SK-N-SH (cell line): ENCODE data around the gene RPAP2. TPM values are rescaled to one million over a fixed set of nuclear protein-coding genes. Genes with fewer than 3 reads are reported as not detected.

Source experiments
- CTCF ChIA-PET: fragments of 300-600, 350-600 bp; formaldehyde crosslinking; extraction: SDS; loops from one replicate; lab custom pipeline; 2021; lab: Yijun Ruan, JAX
- POLR2A ChIA-PET: fragments of 350-600 bp; sonication (Branson Sonifier 250); formaldehyde crosslinking; extraction: SDS; loops from one replicate; lab custom pipeline; 2020; ENCODE audit warnings: antibody characterized with exemption, inconsistent platforms; lab: Yijun Ruan, JAX
- DNase-seq: peaks from one replicate; pipeline ENCODE4 v3.0.0; 2012
- H2AFZ ChIP-seq: fragments of 200-600 bp; sonication (generic); 2 replicates; pipeline ENCODE4 v1.8.1; 2016; ENCODE audit warnings: antibody characterized with exemption, mild to moderate bottlenecking, low read depth
- H3F3A ChIP-seq: fragments of 200-600 bp; sonication (generic); replicated peaks from 2 replicates; pipeline ENCODE3; 2016; ENCODE audit warnings: antibody characterized with exemption, mild to moderate bottlenecking; ENCODE audit not compliant: insufficient read depth
- H3K27ac ChIP-seq, 2 experiments: fragments of 200-500 bp in 1 of 2; fragments of 200-600 bp in 1 of 2; sonication (Bioruptor generic) in 1 of 2; sonication (generic), shearing (Covaris generic) in 1 of 2; 2 replicates each; pipeline versions ENCODE4 v1.5.1 to v1.6.1; 2014 to 2016; ENCODE audit warnings: low read depth in 2 of 2, inconsistent platforms in 1 of 2, low read length in 1 of 2, mild to moderate bottlenecking in 1 of 2, mixed read lengths in 1 of 2
- H3K27me3 ChIP-seq: fragments of 200-600 bp; sonication (generic), shearing (Covaris generic); 2 replicates; pipeline ENCODE4 v1.6.1; 2016; ENCODE audit warnings: mixed run types; ENCODE audit not compliant: insufficient read depth
- H3K36me3 ChIP-seq, 2 experiments: fragments of 200-500 bp in 1 of 2; fragments of 200-600 bp in 1 of 2; sonication (Bioruptor generic) in 1 of 2; sonication (generic) in 1 of 2; replicated peaks in 1 of 2; 2 replicates each; pipeline versions ENCODE3 to v1.5.1; 2014 to 2016; ENCODE audit warnings: low read length in 1 of 2, mild to moderate bottlenecking in 1 of 2; ENCODE audit not compliant: insufficient read depth in 2 of 2, control insufficient read depth in 1 of 2
- H3K4me1 ChIP-seq, 2 experiments: fragments of 200-500 bp in 1 of 2; fragments of 200-600 bp in 1 of 2; sonication (Bioruptor generic) in 1 of 2; sonication (generic), shearing (Covaris generic) in 1 of 2; 2 replicates each; pipeline versions ENCODE4 v1.5.1 to v1.6.1; 2014 to 2016; ENCODE audit warnings: low read depth in 1 of 2, low read length in 1 of 2, mixed run types in 1 of 2; ENCODE audit not compliant: insufficient read depth in 2 of 2, control insufficient read depth in 1 of 2
- H3K4me2 ChIP-seq: fragments of 200-600 bp; sonication (generic), shearing (Covaris generic); 2 replicates; pipeline ENCODE4 v1.6.1; 2017; ENCODE audit warnings: mixed run types
- H3K4me3 ChIP-seq, 2 experiments: fragments of 200-500 bp in 1 of 2; fragments of 200-600 bp in 1 of 2; sonication (Bioruptor generic) in 1 of 2; sonication (generic), shearing (Covaris generic) in 1 of 2; 2 replicates each; pipeline versions ENCODE4 v1.5.1 to v1.8.1; 2014 to 2016; ENCODE audit warnings: low read depth in 2 of 2, inconsistent platforms in 1 of 2, low read length in 1 of 2, mild to moderate bottlenecking in 1 of 2, mixed read lengths in 1 of 2, moderate library complexity in 1 of 2
- H3K79me2 ChIP-seq: fragments of 200-600 bp; sonication (generic); 2 replicates; pipeline ENCODE4 v1.8.1; 2017; ENCODE audit warnings: mild to moderate bottlenecking; ENCODE audit not compliant: insufficient read depth
- H3K9ac ChIP-seq: fragments of 200-600 bp; sonication (generic); 2 replicates; pipeline ENCODE4 v1.6.1; 2017; ENCODE audit warnings: mixed run types
- H3K9me2 ChIP-seq: fragments of 200-600 bp; sonication (generic); 2 replicates; pipeline ENCODE4 v1.6.1; 2017; ENCODE audit warnings: mixed run types
- H3K9me3 ChIP-seq: fragments of 200-600 bp; sonication (generic); 2 replicates; pipeline ENCODE4 v1.6.1; 2017; ENCODE audit warnings: mixed run types, mild to moderate bottlenecking, moderate library complexity
- H4K20me1 ChIP-seq: fragments of 200-600 bp; sonication (generic); 2 replicates; pipeline ENCODE4 v1.6.1; 2017; ENCODE audit warnings: mild to moderate bottlenecking, mixed run types; ENCODE audit not compliant: insufficient read depth
- ELF1 ChIP-seq: IDR thresholded peaks from 2 replicates; pipeline ENCODE4 v1.4.0; 2012
- EP300 ChIP-seq, 2 experiments: IDR thresholded peaks; 2 replicates each; pipeline versions ENCODE4 v1.4.0 to v1.6.1; 2012; ENCODE audit warnings: borderline replicate concordance in 1 of 2, low read depth in 1 of 2, low read length in 1 of 2
- FOXM1 ChIP-seq: IDR thresholded peaks from 2 replicates; pipeline ENCODE4 v1.4.0; 2012; ENCODE audit warnings: low read depth, mild to moderate bottlenecking
- NFIC ChIP-seq: IDR thresholded peaks from 2 replicates; pipeline ENCODE4 v1.4.0; 2012; ENCODE audit warnings: borderline replicate concordance
- RAD21 ChIP-seq: IDR thresholded peaks from 2 replicates; pipeline ENCODE4 v1.6.1; 2012; ENCODE audit warnings: mild to moderate bottlenecking, low read length
- RCOR1 ChIP-seq: fragments of 150-350 bp; IDR thresholded peaks from 2 replicates; pipeline ENCODE4 v1.6.1; 2017; ENCODE audit warnings: antibody characterized with exemption, low read length
- RFX5 ChIP-seq: IDR thresholded peaks from 2 replicates; pipeline ENCODE4 v1.6.1; 2012; ENCODE audit warnings: mild to moderate bottlenecking, improper control_type of control experiment, low read length
- SIN3A ChIP-seq: IDR thresholded peaks from 2 replicates; pipeline ENCODE4 v1.6.1; 2012; ENCODE audit warnings: low read depth, mild to moderate bottlenecking, low read length, moderate library complexity, borderline replicate concordance
- SMC3 ChIP-seq: IDR thresholded peaks from 2 replicates; pipeline ENCODE4 v1.6.1; 2012; ENCODE audit warnings: low read depth, low read length, improper control_type of control experiment
- TAF1 ChIP-seq: IDR thresholded peaks from 2 replicates; pipeline ENCODE4 v1.6.1; 2012; ENCODE audit warnings: low read depth, mild to moderate bottlenecking, low read length, moderate library complexity, borderline replicate concordance
- TEAD4 ChIP-seq: IDR thresholded peaks from 2 replicates; pipeline ENCODE4 v1.4.0; 2012; ENCODE audit warnings: mild to moderate bottlenecking, borderline replicate concordance; ENCODE audit not compliant: insufficient read depth
- WGBS: methylation state at CpG from one replicate; pipeline ENCODE4 v1.1.6; 2017; ENCODE audit warnings: low lambda C conversion rate; 5-methylcytosine and 5-hydroxymethylcytosine counted together
- polyA plus RNA-seq, 3 experiments: library from polyadenylated mRNA; depleted of rRNA; stranded (reverse); fragments of >200 nt; gene quantifications; 2 replicates each; pipeline ENCODE4 v1.2.3, GENCODE V29; 2012
- TF ChIP-seq, protein P1 (sequence below): fragments of 200-600 bp; sonication (generic); IDR thresholded peaks from 2 replicates; pipeline ENCODE4 v1.6.1; 2017; ENCODE audit warnings: antibody characterized with exemption, mild to moderate bottlenecking, moderate library complexity
- TF ChIP-seq, protein P2 (sequence below): fragments of 150-350 bp; IDR thresholded peaks from 2 replicates; pipeline ENCODE4 v1.6.1; 2016; ENCODE audit warnings: mild to moderate bottlenecking, low read depth, low read length
- TF ChIP-seq, protein P3 (sequence below): fragments of 150-350 bp; IDR thresholded peaks from 2 replicates; pipeline ENCODE4 v1.6.1; 2017; ENCODE audit warnings: antibody characterized with exemption, low read length, low read depth, borderline replicate concordance
- TF ChIP-seq, protein P4 (sequence below): IDR thresholded peaks from 2 replicates; pipeline ENCODE4 v1.4.0; 2012; ENCODE audit warnings: low read depth

RPAP2 gene
- polyA plus RNA-seq, 1 of the 3 experiments (the other 2 are of a cell fraction) = 3.4 TPM

DNA sequence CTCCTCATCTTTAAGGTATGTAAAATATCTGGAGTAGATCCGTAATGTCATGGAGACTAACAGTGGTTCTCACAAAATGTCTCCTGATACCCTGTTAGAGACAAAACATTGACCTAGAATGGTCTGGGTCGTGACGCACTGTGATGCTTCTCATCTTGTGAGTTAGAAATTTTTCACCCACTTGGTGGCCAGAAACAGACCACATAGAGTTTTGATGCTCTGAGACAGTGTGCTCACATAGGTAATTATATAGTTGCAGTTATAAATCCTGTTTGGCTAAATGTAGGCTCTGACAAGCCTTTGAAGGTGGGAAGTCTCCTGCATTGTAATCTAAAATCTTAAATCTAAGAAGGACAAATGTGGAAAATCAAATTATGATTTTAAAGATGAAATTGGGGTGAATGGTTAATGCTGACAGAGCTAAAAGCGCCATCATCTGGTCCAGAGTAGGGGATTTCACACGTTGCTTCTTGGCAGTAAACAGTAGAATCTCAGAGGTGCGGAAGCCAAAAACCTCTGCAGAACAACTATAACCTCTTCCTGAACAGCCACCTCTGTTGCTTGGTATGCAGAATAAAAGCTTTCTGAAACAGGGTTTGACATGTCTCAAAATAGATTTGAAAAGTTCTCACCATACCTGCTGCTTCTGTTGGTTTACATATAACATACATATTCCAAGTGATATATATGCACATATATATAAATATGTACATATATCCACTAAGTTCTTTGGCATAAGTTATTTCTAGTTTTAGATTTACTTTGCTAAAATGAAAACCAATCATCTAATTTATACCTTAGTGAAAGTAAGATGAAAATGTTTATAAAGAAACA, 17.1 kb downstream of the RPAP2 start:
- no peaks in the 10 kb centered on the region for H3K4me1 ChIP-seq
- 92% methylated on average over 6 of the region's 6 CpGs for WGBS
- H4K20me1 ChIP-seq = no peaks in the 10 kb centered on the region
- no peak overlapping the region for H3K4me2 ChIP-seq
- no peaks in the 10 kb centered on the region for H3K9me3 ChIP-seq
- H3K27me3 ChIP-seq = no peaks in the 10 kb centered on the region
- H3K36me3 ChIP-seq = peaks cover 19 to 42% of the 10 kb centered on the region in 2 experiments
- no peak for DNase-seq
- ChIA-PET POLR2A (interaction anchor here (1.0 kb wide), 1 partner anchor 19 kb away, joined by 3 read pairs; no protein-coding TSS in a partner anchor), CTCF (interaction anchor here (0.9 kb wide), 1 partner anchor 170 kb away, joined by 3 read pairs; no protein-coding TSS in a partner anchor)
- no peak overlapping the region for H2AFZ ChIP-seq
- TF ChIP-seq, protein P1, sequence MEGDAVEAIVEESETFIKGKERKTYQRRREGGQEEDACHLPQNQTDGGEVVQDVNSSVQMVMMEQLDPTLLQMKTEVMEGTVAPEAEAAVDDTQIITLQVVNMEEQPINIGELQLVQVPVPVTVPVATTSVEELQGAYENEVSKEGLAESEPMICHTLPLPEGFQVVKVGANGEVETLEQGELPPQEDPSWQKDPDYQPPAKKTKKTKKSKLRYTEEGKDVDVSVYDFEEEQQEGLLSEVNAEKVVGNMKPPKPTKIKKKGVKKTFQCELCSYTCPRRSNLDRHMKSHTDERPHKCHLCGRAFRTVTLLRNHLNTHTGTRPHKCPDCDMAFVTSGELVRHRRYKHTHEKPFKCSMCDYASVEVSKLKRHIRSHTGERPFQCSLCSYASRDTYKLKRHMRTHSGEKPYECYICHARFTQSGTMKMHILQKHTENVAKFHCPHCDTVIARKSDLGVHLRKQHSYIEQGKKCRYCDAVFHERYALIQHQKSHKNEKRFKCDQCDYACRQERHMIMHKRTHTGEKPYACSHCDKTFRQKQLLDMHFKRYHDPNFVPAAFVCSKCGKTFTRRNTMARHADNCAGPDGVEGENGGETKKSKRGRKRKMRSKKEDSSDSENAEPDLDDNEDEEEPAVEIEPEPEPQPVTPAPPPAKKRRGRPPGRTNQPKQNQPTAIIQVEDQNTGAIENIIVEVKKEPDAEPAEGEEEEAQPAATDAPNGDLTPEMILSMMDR = no peak
- TF ChIP-seq, protein P2, sequence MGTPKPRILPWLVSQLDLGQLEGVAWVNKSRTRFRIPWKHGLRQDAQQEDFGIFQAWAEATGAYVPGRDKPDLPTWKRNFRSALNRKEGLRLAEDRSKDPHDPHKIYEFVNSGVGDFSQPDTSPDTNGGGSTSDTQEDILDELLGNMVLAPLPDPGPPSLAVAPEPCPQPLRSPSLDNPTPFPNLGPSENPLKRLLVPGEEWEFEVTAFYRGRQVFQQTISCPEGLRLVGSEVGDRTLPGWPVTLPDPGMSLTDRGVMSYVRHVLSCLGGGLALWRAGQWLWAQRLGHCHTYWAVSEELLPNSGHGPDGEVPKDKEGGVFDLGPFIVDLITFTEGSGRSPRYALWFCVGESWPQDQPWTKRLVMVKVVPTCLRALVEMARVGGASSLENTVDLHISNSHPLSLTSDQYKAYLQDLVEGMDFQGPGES = no peak
- no peak for TF ChIP-seq NFIC
- TF ChIP-seq TEAD4 = no peak
- TF ChIP-seq ELF1 = no peak
- no peak for TF ChIP-seq EP300 (IDR thresholded peaks at IDR 0.05; ENCODE audit: borderline replicate concordance in 1 of 2, low read depth in 1 of 2, low read length in 1 of 2)
- TF ChIP-seq RAD21 = no peak
- TF ChIP-seq, protein P3, sequence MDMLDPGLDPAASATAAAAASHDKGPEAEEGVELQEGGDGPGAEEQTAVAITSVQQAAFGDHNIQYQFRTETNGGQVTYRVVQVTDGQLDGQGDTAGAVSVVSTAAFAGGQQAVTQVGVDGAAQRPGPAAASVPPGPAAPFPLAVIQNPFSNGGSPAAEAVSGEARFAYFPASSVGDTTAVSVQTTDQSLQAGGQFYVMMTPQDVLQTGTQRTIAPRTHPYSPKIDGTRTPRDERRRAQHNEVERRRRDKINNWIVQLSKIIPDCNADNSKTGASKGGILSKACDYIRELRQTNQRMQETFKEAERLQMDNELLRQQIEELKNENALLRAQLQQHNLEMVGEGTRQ = no peak
- no peak for TF ChIP-seq FOXM1
- TF ChIP-seq SMC3 = no peak
- TF ChIP-seq SIN3A = no peak
- no peak for TF ChIP-seq TAF1
- no peak for TF ChIP-seq RFX5
- TF ChIP-seq, protein P4, sequence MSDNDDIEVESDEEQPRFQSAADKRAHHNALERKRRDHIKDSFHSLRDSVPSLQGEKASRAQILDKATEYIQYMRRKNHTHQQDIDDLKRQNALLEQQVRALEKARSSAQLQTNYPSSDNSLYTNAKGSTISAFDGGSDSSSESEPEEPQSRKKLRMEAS = no peak
- no peak for TF ChIP-seq RCOR1
- no peaks in the 10 kb centered on the region for H3K79me2 ChIP-seq
- no peaks in the 10 kb centered on the region for H3F3A ChIP-seq
- H3K27ac ChIP-seq = no peak overlapping the region
- no peak overlapping the region for H3K9ac ChIP-seq
- no peaks in the 10 kb centered on the region for H3K9me2 ChIP-seq
- no peak overlapping the region for H3K4me3 ChIP-seq
